HG02981 (cell line): Measurements from ENCODE around the gene ST3GAL3.
"Not testable (repeated sequence)": the region's sequence is repeated elsewhere in the genome, so short reads cannot be mapped to it uniquely, and the experiment has no call there.

Experiments used
- ATAC-seq: cut with Tn5 transposase; IDR thresholded peaks from one replicate; pipeline ENCODE4 v1.9.1; 2021; ENCODE audit warnings: mild to moderate bottlenecking, moderate library complexity; ENCODE audit not compliant: unreplicated experiment

ST3GAL3 gene

GRCh38 chr1:43699281-43699680 lies 8.1 kb upstream of the ST3GAL3 start:
- ATAC-seq, result no peak

GRCh38 chr1:43703836-43704235 lies 3.5 kb upstream of the ST3GAL3 start:
- no peak for ATAC-seq

GRCh38 chr1:43704838-43705237 lies 2.5 kb upstream of the ST3GAL3 start:
- no peak for ATAC-seq

GRCh38 chr1:43705334-43705733 lies 2.0 kb upstream of the ST3GAL3 start:
- ATAC-seq, result no peak

- ATAC-seq, result no peak
These were observed 1.2 kb upstream of the ST3GAL3 start for GRCh38 chr1:43705982-43706597.

- ATAC-seq, result peak; percentile 12
These were observed 642 bp upstream of the ST3GAL3 start for GRCh38 chr1:43706598-43707189.

GRCh38 chr1:43708002-43708410 lies 670 bp downstream of the ST3GAL3 start:
- no peak for ATAC-seq

GRCh38 chr1:43711049-43711448 lies 3.7 kb downstream of the ST3GAL3 start:
- no peak for ATAC-seq

GRCh38 chr1:43711524-43712386 lies 4.4 kb downstream of the ST3GAL3 start:
- no peak for ATAC-seq

- ATAC-seq, result no peak
These were observed 9.4 kb downstream of the ST3GAL3 start for GRCh38 chr1:43716559-43717281.

- no peak for ATAC-seq
These were observed 11.7 kb downstream of the ST3GAL3 start for GRCh38 chr1:43719063-43719462.

- ATAC-seq, result not testable (repeated sequence)
These were observed 12.5 kb downstream of the ST3GAL3 start for GRCh38 chr1:43719670-43720419.

- no peak for ATAC-seq
These were observed 15.5 kb downstream of the ST3GAL3 start for GRCh38 chr1:43722810-43723209.

- no peak for ATAC-seq
These were observed 22.6 kb downstream of the ST3GAL3 start for GRCh38 chr1:43729816-43730463.

- ATAC-seq, result no peak
These were observed 24.7 kb downstream of the ST3GAL3 start for GRCh38 chr1:43731867-43732531.

- ATAC-seq, result no peak
These were observed 29.5 kb downstream of the ST3GAL3 start for GRCh38 chr1:43736819-43737218.

GRCh38 chr1:43742026-43742425 lies 34.7 kb downstream of the ST3GAL3 start:
- no peak for ATAC-seq

- no peak for ATAC-seq
These were observed 35.9 kb downstream of the ST3GAL3 start for GRCh38 chr1:43743206-43743605.

- ATAC-seq, result no peak
These were observed 40.4 kb downstream of the ST3GAL3 start for GRCh38 chr1:43747736-43748135.

- no peak for ATAC-seq
These were observed 42.7 kb downstream of the ST3GAL3 start for GRCh38 chr1:43750083-43750482.
